CD4-positive, alpha-beta T cell treated with Interleukin-2 at 100 ng/mL for 4 hours (primary cell): ENCODE results near the gene PALM3.

Source experiments
- DNase-seq: peaks from one replicate; pipeline ENCODE4 v3.0.0-alpha.2; 2020; ENCODE audit warnings: low spot score

PALM3 gene

DNA sequence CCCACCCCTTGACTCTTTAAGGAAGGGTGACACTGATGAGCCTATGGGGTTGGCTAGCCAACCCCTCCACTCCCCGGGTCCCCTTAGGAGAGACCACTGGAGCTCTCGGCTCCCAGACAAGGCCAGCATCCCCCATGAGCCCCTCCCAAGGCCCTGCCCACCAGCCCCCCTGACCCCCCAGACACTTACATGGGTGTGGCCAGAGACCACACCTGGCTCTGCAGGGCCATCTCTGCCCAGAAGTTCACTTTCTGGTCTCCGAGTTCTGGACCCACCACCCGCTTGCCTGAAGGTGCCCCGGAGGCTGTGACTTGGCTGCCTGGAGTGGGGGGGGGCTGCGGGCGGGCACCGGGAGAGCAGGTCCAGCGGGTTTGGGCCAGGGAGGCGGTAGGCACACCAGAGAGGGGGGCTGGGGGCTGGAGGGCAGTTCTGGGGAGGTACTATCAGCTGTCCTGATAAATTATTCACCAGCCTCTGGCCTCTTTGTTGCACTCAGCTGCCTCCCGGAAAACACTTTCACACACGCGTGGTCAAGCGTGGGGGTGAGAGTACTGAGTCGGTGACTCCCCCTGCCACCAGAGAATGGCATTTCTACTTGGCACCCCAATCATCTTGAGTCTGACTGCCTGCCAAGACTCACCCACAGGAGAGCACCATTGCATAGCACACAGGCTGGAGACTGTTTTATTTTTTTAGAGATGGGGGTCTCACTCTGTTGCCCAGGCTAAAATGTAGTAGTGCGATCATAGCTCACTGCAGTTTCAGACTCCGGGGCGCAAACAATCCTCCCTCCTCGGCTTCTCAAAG lies at the start of gene PALM3:
Gene PALM3, minus strand, starts transcription at position 326 of the 807 bp plus-strand sequence. Its CDS starts 96 bp downstream, at position 230.
- no peak for DNase-seq

- DNase-seq, result no peak
Measured at GRCh38 chr19:14111486-14111885, 49.6 kb upstream of the PALM3 start.

DNA sequence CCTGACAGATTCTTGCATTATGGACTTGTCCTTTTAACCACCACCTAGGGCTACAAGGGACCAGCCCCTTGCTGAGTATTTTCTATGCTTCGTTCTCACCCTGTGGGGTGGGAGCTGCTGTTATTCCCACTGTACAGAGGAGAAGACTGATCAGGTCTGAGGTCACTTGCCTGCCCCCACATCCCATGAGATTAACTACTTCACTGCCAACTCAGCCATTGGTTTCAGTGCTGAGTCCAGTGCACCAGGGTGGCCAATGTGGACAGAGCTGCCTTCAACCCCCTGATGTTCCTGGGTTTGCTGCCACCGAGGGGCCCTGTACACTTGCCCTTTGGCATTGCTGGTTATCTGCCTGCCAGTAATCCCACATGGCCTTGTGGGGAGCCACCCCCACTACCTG lies 48.8 kb upstream of the PALM3 start:
- DNase-seq, result no peak

GRCh38 chr19:14107581-14108461 lies 45.9 kb upstream of the PALM3 start:
- DNase-seq, result no peak

GRCh38 chr19:14106840-14107239 lies 45.0 kb upstream of the PALM3 start:
- DNase-seq, result no peak

GRCh38 chr19:14105680-14106079 lies 43.8 kb upstream of the PALM3 start:
- DNase-seq, result no peak

DNA sequence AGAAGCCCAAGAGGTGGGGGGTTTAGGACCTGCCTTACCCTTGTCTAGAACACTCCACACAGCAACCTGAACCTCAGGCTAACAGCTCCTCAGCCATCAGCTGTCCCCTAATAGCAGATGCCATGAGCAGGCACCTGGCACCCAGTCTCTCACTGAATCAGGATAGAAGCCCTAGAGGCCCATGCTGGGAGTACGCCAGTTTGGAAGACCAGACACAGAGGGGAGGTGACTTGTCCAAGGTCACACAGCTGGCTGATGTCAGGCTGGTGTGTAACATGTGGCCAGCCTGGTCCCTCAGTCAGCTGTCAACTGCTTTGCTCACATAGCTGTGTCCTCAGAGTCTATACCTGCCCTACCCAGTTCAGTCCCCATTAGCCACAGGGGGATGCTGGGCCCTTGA lies 41.4 kb upstream of the PALM3 start:
- DNase-seq, result no peak

GRCh38 chr19:14102756-14103155 lies 40.9 kb upstream of the PALM3 start:
- no peak for DNase-seq

- no peak for DNase-seq
Measured at GRCh38 chr19:14102102-14102696, 40.3 kb upstream of the PALM3 start.

GRCh38 chr19:14101003-14101545 lies 39.2 kb upstream of the PALM3 start:
- DNase-seq, result no peak

GRCh38 chr19:14097532-14098151 lies 35.8 kb upstream of the PALM3 start:
- no peak for DNase-seq

DNA sequence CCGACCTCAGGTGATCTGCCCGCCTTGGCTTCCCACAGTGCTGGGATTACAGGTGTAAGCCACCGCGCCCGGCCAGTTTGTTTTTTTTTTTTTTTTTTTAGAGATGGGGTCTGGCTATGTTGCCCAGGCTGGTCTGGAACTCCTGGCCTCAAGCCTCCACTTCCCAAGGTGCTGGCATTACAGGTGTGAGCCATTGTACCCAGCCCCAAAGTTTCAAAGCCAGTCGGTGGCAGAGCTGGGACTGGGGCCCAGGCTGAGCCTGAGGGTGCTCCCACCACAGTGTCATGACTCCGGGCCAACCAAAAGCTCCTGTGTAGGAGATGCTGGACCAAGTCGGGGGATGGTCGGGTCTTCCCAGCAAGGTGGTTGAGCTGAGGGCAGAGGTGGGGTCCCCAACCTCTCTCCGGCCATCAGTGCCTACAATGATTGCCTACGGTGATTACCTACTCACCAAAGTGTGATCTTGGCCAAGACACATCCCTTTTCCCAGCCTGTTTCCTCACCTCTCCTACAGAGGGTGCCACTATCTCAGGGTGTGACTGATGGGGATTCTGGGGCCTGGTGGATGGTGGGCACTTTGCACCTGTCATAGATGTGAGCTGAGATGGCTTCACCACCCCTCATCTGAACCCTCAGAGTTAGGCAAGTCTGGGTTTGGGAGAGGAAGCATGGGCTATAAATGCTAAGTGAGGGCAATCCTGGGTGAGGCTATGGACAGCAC lies 34.6 kb upstream of the PALM3 start:
- DNase-seq, result no peak

DNA sequence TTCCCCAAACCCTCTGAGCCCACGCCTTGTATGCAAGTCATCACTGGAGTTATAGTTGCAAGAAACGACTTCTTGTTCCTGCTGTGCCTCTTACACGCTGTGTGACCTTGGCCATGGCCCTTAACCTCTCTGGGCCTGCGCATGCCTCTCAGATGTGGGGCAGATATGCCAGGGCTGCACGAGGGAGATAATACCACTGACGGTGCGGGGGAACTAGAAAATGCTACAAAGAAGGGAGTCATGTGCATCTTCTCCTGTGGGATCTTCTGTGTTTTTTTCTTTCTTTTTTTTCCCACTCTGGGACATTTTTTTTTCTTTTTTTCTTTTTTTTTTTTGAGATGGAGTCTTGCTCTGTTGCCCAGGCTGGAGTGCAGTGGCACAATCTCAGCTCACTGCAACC lies 33.0 kb upstream of the PALM3 start:
- no peak for DNase-seq

- DNase-seq, result no peak
Measured at GRCh38 chr19:14093117-14093823, 31.4 kb upstream of the PALM3 start.

- DNase-seq, result no peak
Measured at GRCh38 chr19:14091813-14092462, 30.1 kb upstream of the PALM3 start.

GRCh38 chr19:14091081-14091812 lies 29.4 kb upstream of the PALM3 start:
- DNase-seq, result peak; percentile 61

DNA sequence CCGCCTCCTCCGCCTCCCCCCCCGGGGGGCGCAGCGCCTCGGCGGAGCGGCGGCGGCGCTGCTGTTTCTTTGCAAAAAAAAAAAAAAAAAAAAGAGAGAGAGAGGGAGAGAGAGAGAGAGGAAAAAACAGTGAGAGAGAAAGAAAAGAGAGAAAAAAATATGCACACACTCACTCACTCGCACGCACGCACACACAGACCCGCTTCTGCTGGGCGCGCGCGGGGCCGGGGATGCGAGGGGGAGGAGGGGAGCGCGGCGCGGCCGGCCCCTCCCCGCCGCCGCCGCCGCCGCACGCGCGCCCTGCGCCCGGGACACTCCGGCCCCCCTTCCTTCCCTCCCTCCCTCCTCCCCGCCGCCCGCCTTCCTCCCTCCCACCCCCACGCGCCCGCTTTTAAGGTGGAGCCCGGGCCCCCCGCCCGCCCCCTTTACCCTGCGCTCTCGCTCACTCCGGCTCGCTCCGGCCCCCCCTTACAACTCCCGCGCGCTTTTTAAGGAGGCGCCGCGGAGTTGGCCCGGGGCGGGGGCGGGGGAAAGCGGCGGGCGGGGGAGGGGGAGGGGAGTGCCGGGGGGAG lies 28.7 kb upstream of the PALM3 start, which contains the start of gene SAMD1:
Gene SAMD1, minus strand, starts transcription at position 243 of the 572 bp plus-strand sequence.
- DNase-seq, result peak; percentile 91

- DNase-seq, result peak; percentile 40
Measured at GRCh38 chr19:14089662-14090508, 28.0 kb upstream of the PALM3 start.
